Breast epithelium (tissue), 3 donors: ENCODE measurements around the gene RUNDC3A.

Experiments used
- CTCF ChIP-seq, 3 donors: fragments of 450-650 bp; IDR thresholded peaks; one replicate each; pipeline ENCODE4 v1.5.1; 2016 to 2017; ENCODE audit warnings: antibody characterized with exemption in 3 of 3, mild to moderate bottlenecking in 3 of 3, moderate library complexity in 3 of 3
- POLR2A ChIP-seq: fragments of 450-650 bp; IDR thresholded peaks from one replicate; pipeline ENCODE4 v1.6.1; 2016; ENCODE audit warnings: antibody characterized with exemption, mild to moderate bottlenecking, moderate library complexity
- POLR2AphosphoS5 ChIP-seq, 3 donors: sonication (generic); formaldehyde crosslinking; IDR thresholded peaks; one replicate each; pipeline ENCODE4 v1.6.1; 2017; ENCODE audit warnings: antibody characterized with exemption in 3 of 3

GRCh38 chr17:44324092-44324570 lies 15.7 kb downstream of the RUNDC3A start:
- TF ChIP-seq CTCF (IDR thresholded peaks at IDR 0.05) (no peak), POLR2A (no peak), POLR2AphosphoS5 (IDR thresholded peaks at IDR 0.05) (no peak)
